ENCODE data around the gene BOD1. TPM values are rescaled to one million over a fixed set of nuclear protein-coding genes. Genes with fewer than 3 reads are reported as not detected.
"Not testable (repeated sequence)": the region's sequence is repeated elsewhere in the genome, so short reads cannot be mapped to it uniquely, and the experiment has no call there.

BOD1 gene
- total RNA-seq, 1 donor from 2014 or later: 47.2 TPM

DNA sequence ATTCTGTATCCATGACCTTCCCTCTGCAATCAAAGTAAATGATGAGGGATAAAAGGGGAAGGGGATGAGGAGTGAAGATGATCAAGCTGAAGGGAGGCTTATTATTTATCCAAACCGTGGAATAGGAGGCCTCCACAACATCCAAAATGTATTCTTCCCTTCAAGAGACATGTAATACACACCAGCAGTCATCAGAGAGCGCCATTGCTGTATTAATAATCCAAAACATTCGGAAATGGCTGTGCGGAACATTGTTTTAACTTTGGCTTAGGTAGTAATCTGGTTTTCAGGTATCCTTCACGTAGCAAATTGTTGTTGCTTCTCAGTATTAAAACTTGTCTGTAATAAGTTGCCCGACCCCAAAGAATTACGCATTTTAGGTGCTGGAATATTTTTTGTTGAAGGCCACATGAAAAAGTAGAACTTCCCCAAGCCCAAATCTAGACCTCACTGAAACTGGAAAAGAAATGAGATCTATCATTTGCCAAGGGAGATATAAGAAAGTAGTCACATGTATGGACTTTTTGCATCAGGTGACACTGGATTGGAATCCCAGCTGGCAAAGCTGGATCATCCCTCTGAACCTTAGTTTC, 2.6 kb upstream of the BOD1 start:
- DNase-seq (ENCODE audit: low spot score): no peak

DNA sequence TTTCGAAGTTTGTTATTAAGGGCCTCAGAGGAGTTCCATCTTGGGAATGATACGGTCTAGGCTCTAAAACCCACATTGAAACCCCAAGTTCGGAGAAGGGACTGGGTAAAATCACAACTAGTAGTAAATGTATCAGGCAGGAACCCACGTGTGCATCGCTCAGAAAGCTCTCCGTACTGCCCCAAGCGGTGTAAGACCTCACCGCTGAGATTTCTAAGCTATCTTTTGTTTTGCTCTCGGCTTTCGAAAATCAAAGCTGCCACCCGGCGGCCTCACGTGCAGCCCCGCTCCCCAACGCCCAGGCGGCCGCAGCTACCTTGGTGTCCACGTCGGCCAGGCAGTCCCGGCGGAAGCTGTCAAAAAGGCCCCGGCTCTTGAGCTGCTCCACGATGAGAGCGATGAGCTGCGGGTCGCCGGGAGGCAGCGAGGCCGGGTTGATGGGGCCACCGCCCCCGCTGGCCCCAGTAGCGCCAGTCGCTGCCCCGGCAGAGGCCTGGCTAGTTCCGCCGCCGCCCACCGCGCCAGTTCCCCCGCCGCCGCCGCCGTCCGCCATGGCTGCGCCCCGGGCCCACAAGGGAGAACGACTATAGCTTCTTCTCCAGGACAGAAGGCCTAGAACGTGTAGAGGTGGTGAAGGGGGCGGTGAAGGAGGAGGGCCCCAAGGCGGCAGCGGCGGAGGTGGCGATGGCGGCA, 420 bp downstream of the BOD1 start:
- no peak for DNase-seq (ENCODE audit: low spot score)

DNA sequence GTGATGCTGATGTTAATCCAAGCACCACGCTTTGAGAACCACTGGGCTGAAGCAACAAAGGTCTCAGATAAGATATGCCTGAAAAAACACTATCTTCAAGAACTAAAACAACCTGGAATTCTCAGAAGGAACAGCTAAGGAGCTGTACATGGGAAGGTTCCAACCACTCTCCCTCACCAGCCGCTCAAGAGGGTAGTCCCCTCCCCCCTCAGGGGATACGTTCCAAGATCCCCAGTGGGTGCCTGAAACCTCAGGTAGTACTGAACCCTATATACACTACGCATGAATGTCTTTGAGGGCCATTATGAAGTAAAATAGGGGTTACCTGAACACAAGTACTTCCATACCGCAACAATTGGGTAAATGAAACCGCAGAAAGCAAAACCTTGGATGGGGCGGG, 1.9 kb downstream of the BOD1 start:
- no peak for DNase-seq (ENCODE audit: low spot score)

DNA sequence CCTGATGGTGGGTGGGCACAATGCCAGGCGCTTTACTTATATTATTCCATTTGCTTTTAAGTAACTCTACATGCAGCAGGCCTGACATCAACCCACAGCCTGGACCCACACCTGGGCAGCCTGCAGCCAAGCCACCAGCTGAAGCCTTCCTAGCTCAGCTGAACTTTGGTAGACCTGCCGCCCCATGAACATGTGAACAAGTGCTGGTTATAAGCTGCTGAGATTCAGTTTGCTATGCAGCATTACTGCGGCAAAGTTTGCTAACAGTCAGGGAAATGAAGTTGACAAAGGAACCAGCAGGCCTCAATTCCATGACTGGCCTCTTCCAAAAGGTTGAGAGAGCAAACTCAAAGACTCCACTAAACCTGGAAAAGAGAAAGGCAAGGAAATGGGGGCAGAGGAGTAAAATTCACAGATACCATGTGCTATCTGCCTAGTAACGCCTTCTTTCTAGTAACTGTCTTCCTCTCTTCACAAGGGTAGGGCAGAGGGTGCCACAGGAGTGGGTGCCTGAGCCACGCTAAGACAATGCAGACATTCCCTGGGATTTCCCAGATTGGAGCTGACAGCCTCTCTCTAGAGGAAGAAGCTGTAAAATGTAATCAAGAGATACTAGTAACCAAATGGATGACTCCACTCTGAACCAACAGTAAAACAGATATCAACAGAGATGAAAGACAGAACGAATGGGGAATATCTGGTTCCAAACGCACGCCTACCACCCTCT, 2.9 kb downstream of the BOD1 start:
- DNase-seq (ENCODE audit: low spot score): no peak

DNA sequence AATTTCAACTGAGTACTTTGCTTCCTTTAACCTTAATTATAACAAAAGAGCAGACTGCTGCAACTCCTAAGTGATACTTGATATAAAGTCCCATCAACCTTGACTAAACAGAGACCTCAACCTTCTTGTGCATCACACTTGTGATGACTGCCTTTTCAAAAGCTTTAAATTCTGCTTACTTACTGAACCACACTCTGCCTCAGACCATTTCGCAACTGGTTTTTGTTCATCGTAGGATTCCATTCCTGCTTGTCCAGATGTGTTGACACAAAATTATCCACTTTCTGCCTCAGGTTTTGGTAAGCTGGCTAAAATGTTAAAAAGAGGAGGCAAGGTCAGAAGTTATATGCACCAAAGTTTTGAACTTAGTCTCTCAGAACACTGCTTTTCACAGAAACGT, 3.5 kb downstream of the BOD1 start:
- DNase-seq (ENCODE audit: low spot score): no peak

DNA sequence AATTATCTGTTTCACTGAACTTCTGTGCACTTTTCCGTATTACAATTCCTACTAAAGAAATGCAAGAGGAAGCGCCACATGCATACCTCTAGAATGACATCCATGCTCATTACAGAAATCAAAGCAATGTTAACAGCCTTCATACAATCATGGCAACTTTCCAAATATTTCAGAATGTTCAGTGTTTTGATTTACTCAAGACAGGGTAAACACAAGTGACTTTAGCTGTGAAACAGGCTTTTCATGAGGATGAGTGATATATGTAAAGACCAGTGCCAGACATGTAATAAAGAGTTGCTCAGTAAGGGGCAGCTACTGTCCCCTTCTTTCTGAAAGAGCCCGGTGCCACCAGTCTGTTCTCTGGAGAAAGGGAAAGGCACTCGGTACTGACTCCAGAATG, 4.7 kb downstream of the BOD1 start:
- no peak for DNase-seq (ENCODE audit: low spot score)

DNA sequence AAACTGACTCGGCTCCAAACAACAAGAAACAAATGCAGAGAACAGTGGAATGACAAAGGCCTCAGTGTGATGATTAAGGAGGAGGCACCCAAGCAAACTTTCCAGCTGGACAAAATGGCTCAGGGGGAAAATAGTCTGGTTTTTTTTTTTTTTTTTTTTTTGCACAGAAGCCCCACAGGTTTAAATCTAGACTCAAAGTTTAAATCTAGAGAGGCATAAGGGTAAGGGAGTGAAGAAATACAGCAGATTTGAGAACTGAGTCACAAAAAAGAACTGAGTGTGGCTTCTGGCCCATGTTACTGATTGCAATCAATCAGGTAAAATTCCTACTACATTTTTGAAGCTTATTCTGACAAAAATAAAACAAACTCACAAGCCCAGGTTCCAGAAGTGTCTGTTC, 12.3 kb downstream of the BOD1 start:
- DNase-seq (ENCODE audit: low spot score): no peak

DNA sequence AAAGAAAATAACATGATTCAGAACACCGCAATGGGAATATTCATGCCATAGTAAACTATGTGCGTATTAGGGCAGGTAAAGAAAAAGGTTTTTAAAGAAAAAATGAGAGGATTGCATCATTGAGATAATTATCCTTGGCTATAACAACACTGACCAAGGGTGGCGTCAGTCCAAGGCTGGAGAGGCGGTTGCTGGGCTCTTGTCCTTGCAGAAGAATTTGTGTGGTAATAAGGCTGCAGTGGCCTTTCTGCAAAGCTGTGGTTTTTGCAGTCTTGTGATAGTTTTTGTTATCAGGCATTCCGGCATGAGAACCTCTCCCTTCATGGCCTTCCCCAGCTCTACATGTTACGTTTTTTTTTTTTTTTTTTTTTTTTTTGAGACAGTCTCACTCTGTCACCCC, 14.0 kb downstream of the BOD1 start:
- DNase-seq (ENCODE audit: low spot score): no peak

DNA sequence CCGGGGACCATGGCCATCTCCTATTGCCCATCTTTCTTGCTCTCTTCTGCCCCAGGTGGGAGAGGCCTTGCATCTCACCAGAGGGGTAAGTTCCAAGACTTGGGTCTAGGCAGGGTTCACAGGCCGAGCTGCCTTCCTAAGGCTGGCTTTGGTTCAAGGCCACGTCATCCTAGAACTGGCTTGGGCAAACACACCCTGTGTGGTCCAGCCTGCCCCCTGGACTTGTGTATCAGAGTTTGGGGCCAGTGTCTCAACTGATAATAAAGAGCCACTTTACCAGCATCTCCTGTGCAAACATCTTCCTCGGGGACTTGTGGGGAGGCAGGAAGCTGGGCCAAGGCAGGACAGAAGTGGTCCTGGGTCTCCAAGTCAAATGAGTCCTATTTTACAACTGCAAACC, 17.8 kb downstream of the BOD1 start:
- no peak for DNase-seq (ENCODE audit: low spot score)

DNA sequence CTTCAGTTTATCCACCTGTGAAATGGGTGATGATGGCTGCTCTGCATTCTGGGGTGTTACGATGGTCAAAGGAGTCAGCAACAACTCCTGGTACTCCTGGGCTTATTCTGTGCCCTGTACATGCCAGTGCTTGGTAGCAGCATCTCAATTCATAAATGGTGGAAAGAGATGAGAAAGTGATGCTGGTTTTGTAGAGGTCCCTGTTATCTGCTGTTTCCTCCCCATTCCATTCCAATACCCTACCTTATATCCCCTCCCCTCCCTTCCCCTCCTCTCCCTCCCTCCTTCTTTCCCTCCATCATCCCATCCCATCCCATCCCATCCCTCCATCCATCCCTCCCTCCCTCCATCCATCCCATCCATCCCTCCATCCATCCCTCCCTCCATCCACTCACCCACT, 19.1 kb downstream of the BOD1 start:
- no peak for DNase-seq (ENCODE audit: low spot score)

DNA sequence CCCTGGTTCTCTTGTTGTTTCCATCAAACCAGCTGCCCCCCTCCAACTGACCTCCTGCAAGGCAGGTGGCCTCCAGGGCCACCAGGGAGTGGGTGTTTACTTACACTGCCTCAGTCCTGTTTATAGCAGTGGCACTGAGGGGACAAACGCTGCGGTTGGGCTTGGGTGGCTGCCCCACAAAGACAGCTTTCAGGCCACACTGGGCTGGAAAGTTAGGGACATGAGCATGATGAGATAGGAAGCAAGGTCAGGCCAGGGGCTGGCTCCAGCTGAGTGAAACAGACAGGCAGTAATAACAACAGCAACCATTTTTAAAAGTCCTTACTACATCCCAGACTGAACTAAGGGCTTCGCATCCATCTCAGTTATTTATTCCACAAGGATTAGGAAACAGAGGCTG, 20.6 kb downstream of the BOD1 start:
- DNase-seq (ENCODE audit: low spot score): no peak

DNA sequence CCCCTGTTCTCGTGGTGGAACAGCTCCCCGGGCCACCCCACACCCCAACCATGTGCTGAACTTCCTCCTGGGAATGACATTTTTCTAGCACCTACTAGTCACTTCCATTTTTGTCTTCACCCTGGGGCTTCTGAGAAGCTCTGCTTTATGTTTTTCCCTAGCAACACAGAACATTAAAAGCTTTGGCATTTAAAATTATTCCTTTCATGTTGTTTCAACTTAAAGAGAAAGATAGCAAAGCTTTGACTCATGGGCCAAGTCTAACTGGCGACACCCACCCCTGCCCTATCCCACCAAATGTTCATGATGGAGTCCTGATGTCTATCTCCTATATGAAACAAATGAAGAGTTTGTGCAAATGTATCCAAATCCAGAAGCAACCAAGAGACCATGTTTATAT, 22.4 kb downstream of the BOD1 start:
- no peak for DNase-seq (ENCODE audit: low spot score)

DNA sequence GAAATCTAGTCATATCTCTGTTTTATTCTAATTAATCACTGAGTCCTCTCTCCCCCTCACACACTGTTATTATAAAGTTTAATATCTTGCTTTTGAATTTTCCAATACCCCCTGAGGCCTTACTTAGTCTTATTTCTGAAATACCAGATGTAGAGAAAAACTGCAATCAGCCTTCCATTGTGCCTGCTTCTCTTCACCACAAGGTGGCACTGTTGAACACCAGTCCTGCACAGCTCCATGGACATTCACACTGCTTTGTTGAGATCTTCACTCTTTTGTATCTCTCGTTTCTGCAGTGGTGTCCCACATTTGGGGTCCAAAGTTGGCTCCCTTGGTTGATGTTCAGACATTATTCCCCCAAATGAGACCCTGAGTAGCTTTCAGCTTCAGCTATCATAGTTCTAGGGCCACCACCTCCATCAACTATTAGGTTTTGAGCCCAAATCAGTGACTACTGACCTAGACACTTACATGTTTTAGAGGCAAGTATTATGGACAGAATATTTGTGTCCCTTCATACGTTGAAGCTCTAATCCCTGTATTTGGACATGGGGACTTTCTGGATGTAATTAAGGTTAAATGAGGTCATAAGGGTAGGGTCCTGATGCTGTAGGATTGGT, 24.3 kb downstream of the BOD1 start:
- no peak for DNase-seq (ENCODE audit: low spot score)

DNA sequence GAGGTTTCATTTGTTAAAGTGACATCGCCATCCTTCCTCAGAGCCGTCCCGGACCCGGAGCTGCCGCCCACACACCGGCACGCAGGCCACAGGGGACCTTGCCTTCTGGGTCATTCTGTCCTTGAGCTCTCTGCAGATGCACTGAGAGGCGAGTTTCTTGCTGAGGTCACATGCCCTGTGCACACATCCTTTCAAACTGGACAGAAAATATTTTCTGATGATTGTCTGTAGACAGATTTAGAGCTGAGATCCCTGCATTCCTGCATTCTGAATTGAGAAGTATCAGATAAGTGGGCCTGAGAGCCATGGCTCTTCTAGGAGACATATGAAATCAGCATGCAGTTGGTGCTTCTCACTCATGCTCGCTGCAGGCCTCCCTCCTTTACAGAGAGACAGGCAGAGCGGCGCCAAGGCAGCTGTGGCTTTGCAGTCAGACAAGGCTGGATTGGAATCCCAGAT, 25.4 kb downstream of the BOD1 start:
- no peak for DNase-seq (ENCODE audit: low spot score)

DNA sequence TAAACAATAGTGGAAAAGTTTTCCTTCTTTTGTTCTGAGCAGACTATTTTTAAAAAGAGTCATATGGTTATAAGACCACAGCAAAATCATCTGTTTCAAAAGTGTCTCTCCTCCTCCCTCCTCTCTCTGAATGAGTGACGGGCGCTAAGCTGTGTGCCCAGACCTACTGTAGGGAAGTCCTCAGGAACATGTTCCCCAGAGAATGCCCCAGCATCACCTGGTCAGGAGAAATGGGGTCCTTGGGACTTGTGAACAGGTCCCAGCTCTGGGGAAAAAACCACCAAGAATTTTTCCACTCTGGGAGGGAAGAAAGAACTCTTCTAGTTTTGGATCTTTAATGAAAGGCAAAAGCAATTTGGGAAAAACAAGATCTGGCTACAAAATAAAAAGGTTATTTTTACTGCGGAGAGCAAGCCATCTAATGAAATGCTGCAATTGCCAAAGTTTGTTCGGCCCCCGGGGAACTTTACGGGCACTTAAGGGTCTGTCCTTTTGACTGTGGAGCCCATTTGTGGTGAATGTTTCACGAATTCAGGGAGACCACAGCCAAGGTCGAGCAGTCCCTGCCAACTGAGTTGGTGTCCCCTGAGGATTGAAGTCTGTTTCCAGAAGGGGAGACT, 25.9 kb downstream of the BOD1 start:
- DNase-seq (ENCODE audit: low spot score): no peak

DNA sequence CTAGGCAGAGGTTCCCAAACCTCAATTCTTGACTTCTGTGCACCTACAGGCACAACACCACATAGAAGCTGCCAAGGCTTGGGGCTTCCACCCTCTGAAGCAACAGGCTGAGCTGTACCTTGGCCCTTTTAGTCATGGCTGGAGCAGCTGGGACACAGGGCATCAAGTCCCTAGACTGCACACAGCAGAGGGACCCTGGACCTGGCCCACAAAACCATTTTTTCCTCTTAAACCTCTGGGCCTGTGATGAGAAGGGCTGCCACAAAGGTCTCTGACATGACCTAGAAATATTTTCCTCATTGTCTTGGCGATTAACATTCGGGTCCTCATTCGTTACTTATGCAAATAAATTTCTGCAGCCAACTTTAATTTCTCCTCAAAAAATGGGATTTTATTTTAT, 30.3 kb downstream of the BOD1 start:
- not testable (repeated sequence) for DNase-seq (ENCODE audit: low spot score)

DNA sequence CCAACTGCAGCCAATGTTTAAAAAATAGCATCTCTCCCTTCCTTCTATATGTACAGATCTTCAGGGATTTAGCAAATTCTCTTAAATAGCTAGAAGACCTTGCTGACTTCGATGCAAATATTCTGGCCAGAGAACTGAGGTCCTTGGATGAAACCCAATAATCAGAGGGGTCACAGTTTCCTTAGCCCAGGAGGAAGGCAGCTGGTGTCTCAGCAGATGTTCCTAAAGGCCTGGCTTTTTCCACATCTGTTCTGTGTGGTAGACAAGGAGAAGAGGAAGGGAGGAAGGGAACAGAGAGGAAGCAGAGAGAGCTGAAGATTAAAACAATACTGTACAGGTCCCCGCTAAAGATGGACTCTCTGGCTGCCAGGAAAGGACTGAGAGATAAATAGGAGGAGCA, 33.1 kb downstream of the BOD1 start:
- DNase-seq (ENCODE audit: low spot score): peak; percentile 4

DNA sequence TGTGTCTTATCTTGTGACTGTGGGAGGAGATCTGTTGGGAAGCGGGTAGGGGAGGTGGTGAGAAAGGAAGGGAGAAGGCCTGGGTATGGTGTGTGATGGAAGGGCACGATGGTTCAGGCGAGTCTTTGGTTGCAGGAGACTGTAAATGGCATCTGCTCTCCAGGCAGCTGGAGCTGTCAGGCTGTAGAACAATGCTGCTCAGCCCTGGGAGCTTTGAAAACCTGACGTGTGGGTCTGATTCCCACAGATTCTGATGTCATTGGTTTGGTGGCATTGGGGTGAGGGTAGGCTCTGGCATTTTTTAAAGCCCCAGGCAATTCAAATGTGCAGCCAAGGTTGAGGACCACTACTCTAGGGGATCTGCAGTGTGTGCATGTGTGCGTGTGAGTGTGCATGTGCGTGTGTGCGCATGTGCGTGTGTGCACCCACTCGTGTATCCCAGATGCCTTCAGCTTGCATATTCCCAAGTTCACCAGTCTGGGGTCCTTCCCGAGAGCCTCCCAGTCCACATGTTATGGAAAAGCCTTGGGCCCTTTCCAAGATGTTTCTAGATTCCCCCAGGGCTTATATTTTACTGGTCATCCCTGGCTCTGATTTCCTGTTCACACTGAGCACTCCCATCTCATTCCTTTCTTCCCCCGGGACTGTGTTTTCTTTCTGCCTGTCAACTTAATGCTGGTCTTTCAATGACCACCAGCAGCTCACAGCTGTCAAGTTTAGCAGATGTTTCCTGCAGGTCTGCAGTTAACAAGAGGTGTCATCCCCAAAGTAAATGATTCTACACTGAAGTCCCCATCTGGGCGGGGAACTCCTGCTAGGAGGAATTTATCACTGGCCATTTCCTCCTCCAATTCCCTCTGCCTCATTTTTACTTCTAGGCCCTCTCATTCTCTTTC, 34.0 kb downstream of the BOD1 start:
- DNase-seq (ENCODE audit: low spot score): peak; percentile 26

DNA sequence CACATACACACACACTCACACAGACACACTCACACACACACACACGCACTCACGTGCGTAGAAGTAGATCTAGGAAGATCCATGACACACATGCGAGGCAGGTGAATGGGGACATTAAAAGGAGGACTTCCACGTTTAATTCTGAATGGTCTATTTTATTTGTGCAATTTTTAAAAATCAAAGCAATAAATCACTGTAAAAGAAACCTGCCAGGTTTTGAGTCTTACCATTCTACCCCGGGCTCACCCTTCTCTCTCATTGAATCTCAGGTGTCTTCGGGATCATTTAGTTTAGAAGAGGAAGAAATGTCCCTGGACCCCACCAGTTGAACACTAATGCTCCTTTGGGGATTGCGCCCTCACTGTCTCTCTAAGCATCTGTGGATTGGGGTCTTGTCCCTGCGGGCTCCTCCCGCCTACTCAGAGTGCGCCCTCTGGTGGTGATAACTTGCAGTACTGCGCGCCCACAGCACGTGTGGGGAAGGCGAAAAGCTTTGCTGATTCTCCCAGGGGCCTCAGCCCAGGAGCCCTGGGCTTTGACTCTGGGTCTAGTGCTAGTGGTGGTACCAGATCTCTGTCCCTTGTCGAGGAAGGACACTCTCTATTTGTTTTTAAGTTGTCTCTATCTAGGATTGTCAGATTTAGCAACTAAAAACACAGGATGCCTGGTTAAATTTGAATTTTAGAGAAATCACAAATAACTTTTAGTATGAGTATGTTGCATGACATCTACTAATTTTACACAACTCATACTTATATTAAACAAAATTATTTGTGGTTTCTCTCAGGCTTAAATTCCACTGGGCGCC, 34.8 kb downstream of the BOD1 start:
- no peak for DNase-seq (ENCODE audit: low spot score)
